Measurements from ENCODE around the gene PIK3CA.
"Not testable (repeated sequence)": the region's sequence is repeated elsewhere in the genome, so short reads cannot be mapped to it uniquely, and the experiment has no call there.

The PIK3CA gene

DNA sequence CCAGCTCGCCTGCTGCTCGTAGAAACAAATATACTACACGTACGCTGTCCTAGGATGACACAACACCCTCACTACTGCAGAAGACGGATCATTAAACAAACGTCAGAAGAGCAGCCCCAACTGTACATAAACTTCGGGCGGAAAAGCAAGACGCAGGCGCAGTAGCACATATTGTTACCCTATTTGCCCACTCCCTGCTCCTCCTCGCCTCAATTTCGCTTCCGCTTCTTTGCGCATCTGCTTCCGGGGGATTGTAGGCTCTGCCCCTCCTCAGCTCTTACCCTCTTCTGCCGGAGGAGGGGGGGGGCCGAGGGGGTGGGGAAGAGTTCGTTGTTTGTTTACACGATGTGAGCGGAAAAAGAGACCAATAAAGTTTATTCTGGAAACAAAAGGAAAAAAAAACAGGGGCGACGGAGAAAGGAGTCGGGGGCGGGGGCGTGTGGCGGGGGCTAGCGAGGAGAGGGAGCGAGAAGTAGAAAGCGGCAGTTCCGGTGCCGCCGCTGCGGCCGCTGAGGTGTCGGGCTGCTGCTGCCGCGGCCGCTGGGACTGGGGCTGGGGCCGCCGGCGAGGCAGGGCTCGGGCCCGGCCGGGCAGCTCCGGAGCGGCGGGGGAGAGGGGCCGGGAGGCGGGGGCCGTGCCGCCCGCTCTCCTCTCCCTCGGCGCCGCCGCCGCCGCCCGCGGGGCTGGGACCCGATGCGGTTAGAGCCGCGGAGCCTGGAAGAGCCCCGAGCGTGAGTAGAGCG lies at the start of gene PIK3CA:
PIK3CA (plus strand) TSS at position 485 of the 743 bp plus-strand sequence. CDS start 50,469 bp downstream, outside the sequence.
- DNase-seq = peak; percentile 96 to 98

DNA sequence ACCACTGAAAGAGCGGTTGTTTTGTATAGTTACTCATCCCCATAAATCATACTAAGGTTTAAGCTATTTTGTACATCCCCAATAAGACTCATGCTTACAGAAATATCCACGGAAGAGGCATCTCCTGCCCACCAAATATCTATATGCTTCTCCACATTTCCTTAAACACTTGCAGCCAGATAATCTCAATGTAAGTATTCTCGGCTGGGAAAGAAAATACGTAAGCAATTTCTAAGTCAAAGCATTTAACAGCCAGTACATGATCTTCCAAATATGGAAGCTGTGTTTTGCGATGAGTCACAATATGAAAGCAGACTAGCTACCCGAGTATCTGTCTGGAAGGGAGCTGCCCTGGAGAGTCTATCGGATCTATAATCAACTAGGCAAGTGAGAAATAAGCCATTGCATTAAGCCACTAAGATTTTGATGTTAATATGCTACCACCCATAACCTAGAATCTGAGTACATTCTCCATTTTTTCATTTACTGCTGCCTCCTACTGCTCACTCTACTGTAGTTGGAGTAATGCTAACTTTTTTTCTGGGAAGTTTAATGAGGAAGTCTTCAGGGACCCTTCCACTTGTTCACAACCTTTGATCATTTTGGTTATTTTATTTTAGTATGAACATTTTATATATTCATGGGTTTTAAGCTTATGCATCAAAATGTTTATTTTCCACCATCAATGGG lies 49.6 kb upstream of the PIK3CA start:
- no peak for DNase-seq

DNA sequence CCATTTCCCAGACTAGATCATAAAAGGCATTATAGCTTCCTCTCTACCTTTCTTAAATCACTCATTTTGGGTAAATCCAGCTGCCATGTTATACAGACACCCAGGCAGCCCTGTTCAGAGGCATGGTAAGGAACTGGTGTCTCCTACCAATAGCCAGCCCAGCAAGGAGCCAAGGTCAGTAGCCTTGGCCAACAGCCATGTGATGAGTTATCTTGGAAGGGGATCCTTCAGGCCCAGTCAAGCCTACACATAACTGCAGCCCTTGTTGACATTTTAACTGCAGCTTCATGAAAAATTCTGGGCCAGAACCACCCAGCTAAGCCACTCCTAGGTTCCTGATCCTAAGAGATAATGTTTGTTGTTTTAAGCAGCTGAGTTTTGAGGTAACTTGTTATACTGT lies 47.5 kb upstream of the PIK3CA start:
- no peak for DNase-seq

DNA sequence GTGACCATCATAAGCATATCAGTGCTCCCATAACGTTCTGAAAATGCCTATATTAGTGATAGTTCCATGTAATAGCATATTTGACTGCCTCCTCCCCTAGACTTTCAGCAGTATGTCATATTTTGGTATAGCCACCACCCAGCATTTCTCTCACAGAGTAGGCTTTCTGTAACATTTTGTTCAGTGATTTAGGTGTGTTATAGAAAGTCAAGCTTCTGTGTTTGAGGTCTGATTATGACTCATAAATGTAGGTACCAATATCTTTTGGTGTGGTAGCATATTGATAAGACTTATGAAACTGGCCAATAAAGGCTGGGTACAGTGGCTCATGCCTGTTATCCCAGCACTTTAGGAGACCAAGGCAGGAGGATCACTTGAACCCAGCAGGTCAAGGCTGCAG lies 42.3 kb upstream of the PIK3CA start:
- no peak for DNase-seq

DNA sequence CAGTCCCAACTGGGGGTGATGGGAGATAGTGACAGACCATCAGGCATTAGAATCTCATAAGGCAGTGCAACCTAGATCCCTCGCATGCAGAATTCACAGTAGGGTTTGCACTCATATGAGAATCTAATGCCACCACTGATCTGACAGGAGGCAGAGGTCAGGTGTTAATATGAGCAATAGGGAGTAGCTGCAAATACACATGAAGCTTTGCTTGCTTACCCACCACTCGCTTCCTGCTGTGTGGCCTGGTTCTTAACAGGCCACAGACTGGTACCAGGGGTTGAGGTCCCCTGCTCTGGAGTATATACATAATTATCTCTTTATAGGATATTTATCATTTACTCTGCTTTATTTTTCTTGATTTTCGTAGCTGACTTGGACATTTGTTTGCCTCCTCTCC lies 40.5 kb upstream of the PIK3CA start:
- no peak for DNase-seq

DNA sequence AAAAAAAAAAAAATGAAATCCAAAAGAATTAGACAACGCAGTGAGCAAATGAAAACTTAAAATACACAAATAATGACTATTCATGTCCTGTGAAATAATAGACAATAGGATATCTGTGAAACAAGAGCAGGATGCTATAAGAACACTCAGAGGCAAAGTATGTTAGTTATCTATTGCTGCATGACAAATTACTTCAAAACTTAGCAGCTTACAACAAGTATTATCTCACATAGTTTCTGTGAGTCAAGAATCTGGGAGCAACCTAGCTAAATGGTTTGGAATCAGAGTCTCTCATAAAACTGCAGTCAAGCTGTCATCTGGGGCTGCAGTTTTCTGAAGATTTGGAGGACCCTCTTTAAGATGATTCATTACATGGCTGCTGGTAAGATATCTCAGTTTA lies 40.1 kb upstream of the PIK3CA start:
- DNase-seq = no peak

DNA sequence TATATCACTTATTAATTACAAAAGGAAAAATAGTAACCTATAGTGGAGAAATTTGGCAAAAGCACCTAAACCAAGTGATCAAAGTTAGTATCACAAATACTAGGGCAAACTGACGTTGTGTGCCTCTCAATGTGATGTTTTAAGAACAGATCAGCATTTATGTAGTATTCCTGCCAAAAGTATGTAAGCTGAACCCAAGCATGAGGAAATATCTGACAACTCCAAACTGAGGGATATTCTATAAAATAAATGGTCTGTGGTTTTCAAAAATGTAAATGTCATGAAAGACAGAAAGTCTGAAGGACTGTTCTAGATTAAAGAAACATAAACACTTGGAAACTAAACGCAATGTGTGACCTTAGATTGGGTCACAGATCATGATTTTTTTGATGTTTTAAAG lies 34.3 kb upstream of the PIK3CA start:
- DNase-seq = no peak

DNA sequence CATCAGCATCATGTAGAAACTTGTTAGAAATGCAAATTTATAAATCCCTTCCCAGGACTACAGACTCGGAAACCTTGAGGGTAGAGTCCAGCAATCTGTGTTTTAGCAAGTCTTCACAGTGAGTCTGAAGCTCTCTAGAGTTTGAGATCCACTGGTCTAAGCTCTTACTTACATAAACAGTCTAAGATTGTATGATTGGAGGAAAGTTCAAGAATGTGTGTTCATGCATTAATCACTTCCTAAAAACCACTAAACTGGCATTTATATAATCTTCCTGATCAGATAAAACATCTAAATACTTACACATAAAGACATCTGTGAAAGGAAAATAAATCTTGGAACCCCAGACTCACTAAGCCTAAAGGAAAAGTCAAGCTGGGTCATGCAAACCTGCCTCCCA lies 32.7 kb upstream of the PIK3CA start:
- DNase-seq = not testable (repeated sequence)

DNA sequence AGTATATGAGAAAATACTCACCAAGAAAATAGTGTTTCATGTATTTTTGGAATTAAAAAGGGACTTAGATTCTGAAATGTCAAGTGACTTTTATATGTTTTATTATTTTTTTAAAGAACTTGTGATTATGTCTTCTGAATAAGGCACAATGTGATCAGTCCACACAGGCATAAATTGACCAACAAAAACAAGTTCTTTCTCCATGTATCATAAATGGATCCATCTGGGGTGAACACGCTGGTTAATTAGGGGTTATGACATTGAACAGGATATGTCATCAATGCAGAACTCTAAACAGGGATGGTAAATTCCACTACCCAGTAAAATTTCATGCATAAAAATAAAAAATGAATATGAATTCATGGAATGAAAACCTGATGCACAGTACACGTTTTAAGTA lies 31.3 kb upstream of the PIK3CA start:
- DNase-seq = no peak

DNA sequence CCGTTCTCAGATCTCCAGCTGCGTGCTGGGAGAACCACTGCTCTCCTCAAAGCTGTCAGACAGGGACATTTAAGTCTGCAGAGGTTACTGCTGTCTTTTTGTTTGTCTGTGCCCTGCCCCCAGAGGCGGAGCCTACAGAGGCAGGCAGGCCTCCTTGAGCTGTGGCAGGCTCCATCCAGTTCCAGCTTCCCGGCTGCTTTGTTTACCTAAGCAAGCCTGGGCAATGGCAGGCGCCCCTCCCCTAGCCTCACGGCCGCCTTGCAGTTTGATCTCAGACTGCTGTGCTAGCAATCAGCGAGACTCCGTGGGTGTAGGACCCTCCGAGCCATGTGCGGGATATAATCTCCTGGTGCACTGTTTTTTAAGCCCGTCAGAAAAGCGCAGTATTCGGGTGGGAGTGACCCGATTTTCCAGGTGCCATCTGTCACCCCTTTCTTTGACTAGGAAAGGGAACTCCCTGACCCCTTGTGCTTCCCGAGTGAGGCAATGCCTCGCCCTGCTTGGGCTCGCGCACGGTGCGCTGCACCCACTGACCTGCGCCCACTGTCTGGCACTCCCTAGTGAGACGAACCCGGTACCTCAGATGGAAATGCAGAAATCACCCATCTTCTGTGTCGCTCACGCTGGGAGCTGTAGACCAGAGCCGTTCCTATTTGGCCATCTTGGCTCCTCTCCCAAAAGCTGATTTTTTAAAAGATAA lies 15.8 kb upstream of the PIK3CA start:
- DNase-seq = not testable (repeated sequence)

DNA sequence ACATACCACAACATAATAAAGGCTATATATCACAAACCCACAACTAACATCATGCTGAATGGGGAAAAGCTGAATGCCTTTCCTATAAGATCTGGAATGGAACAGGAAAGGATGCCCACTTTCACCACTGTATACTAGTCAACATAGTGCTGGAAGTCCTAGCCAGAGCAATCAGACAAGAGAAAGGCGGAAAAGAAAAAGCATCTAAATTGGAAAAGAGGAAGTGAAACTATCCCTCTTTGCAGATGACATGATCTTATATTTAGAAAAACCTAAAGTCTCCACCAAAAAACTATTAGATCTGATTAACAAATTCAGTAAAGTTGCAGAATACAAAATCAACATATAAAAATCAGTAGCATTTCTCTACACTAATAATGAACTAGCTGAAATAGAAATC lies 14.6 kb upstream of the PIK3CA start:
- DNase-seq = no peak

DNA sequence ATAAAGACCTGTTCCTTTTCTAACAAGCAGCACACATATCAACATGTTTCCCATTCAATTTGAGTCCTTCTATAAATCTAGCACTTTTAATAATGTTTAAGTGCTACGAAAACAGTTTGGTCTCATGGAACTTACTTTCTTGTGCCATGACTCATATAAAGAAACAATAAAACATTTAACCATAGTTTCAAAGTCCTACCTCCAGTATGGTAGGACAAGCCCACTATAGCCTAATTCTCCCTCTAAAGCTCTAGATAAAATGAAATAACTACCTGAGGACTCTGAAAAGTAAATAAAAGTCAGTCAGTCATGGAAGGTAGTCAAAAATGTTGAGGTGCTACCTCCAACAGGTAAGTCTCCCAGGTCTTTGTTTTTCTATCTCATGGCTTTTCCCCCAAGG lies 12.0 kb upstream of the PIK3CA start:
- DNase-seq = no peak

DNA sequence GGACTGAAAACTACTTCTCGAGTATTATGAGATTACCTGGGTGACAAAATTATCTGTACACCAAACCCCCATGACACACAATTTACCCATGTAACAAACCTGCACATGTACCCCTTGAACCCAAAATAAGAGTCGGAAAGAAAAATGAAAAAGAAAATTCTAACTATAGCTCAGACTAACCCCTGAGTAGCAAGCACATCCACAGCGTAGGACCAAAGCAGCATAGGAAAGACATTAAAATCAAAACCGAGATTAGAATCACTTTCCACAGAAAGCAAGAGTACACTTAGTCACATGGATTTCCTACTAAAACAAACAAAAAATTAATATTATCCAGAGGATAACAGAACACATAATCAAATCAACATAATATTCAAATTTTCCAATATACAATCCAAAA lies 6.3 kb upstream of the PIK3CA start:
- no peak for DNase-seq

DNA sequence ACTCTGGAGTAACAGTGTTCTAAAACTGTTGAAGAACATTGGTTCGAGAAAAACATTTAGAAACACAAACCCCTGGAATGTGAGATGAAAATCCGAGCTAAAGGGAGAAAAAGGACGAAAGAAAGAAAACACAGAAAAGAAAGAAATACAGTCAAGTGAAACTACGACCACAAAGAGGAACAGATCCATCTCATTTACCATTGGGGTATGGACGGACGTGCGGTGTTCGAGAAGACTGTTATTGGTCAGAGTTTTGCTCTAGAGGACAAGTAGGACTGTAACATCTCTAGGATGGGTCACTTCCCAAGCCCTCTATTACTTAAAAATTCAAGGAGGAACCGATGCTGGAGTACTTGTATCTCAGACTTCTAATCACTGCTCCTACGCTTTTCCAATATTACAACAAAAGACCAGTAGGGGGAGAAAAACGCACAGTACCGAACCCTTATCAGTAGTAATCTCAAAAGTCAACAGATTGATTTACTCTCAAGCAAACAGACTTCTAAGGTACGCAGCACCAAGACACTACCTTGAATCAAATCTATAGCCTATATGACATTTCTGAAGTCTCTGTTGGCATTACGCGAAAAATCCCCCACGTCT lies 1.1 kb upstream of the PIK3CA start:
- peak; percentile 66 to 80 for DNase-seq

DNA sequence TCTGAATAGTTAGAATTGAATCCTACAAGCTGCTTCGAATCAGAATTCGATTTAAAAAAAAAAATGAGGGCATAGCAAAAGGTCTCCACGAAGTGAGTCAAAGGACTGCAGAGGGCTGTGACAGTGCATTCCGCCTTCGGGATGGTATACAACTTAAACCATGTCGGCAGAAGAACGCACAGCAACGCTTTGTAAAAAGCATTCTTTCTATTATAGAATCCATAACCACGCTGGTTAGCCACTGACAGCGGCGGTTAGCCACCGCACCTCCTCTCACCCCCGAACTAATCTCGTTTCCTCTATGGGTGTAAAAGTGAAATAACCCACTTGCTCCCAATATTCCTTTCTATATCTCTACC lies 664 bp upstream of the PIK3CA start:
- no peak for DNase-seq

DNA sequence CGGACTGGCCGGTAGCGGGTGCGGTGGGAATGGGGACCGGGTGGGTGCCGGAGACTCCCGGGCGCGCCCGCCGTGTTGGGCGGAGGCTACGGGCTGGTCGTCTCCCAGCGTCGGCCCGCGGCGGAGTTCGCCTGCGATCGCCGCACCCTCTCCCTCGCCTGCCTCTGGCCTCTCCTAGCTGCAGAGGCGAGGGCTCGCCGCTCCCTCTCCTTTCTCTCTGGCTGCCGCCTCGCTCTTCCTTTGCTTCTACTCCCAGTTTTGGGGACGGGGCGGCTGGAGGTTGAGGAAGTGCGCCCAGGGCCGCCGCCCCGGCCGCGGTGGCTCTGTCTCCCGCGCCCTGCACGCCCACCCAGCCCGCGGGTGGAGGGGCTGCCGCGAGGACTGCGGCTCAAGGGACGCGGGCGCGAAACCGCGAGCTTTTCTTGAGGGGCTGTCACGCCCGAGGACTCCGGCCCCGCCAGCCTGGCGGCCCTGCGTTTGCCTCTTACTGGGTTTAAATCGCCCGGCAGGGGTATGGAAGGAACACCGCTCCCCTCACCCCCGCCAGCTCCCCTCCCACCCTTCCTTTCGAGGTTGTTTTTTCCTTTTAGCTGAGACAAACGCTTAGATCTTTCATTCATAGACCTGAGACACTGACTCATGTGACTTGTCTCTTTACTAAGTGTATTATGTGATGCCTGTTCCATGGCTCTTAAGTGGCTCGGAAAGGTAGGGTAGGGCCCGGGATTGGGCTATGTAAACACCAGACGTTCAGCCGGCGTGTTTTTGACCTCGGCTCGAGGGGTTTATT lies 654 bp downstream of the PIK3CA start:
- DNase-seq = peak; percentile 27 to 31

DNA sequence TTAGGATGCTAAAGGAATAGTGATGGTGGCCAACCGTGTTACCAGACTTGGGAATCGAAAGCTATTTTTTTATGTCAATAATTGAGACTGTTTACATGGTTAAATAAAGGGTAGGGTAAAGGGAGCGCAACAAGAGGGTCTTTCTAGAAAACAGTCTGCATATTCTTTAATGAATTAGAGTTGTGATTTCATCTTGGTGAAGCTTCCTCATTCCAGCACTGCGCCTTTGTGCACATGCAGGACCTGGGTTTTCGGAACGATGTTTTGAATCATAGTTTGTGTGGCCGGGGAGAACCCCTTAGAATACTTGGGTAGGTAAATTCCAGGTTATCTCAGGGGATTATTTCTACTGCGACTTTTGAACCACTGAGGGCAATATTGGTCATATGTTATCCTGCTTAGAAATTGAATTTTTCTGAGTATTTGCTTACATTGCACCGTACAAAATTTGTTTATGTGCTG lies 1.3 kb downstream of the PIK3CA start:
- DNase-seq = peak; percentile 58 to 61

DNA sequence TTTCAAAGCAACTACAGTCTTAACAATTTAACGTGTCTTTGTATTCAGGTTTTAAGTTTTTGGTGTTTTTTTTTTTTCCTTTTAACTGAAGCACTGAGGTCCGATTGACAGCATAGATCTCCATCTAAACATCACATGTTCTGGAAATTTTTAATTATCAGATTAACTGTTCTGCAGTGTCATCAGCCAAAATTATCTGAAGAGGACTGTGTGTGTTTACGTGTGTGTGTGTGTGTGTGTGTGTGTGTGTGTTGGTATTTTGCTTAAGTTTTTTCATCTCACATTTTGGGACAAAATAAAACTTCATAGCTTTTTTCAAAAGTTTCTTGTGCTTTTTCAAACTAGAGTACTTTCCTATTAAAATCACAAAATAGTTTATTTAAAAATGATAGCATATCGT lies 1.8 kb downstream of the PIK3CA start:
- DNase-seq = no peak

DNA sequence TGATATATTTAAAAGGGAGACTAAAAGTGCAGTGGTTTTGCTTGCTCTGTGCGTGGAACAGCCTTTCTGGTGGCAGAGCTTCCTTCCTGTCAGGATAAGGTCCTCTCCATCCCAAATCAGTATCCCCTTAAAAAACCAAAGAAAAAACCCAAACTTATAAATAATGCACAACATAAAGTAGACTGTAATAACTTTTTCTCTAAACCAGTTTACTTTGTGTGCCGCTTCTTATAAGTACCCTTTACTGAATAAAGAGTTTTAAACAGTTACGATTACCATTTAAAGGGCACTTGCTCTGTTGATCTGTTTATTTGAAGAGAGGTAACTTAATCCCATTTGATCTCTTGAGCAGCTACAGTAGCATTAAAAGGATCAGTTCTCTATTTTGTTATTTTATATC lies 2.5 kb downstream of the PIK3CA start:
- DNase-seq = no peak

DNA sequence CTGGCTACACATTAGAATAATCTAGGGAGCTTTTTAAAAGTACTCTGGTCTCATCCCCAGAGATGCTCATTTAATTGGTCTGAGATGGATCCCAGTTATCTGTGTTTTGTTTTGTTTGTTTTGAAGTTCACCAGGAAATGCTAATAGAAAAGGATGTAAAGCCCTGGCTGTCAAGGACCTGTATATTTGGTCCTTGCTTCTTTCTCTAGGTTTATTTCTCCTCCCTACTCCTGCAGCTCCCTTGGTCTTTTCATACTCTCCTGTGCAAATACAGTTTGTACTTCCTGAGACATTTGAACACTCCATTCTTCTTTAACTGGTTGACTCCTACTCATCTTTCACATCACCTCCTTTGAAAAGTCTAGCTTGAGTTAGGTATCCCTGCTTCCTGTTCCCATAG lies 3.3 kb downstream of the PIK3CA start:
- no peak for DNase-seq

DNA sequence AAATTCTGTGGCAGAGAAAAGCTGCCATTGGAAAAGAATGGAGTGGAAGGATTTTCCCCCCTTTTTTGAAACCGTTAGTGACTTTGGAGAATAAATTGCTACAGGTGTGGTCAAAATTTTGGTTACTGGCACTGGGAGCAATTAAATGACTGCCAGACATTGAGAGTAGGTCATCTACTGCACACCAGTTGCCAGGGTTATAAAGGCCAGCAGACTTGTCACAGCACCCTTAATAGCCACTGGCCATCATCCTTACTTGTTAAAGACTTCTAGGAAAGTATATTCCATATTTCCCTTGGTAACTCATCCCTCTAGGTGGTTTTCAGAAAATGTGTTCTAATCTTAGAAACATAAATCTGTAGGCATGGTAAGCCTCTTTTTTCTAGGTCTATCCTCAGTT lies 8.0 kb downstream of the PIK3CA start:
- no peak for DNase-seq

DNA sequence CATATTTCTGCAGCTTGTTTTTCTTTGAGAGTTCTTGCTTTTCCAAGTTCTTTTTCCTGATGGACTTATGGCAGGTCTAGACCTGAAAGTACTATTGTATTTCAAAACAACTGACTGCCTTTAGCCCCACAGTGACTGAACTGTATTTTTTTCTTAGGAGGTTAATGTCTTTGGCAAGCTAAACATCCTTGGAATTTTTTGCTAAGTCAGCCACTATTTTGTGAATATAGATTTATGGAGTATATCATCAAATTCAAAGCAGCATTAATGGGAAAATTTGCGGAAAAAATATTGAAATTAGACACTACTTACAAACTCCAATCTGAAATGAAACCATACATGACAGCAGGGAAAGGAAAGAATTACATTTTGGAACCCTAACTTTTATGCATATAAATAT lies 8.6 kb downstream of the PIK3CA start:
- DNase-seq = no peak
